ENCODE data around the gene KCNG2.

KCNG2 gene

DNA sequence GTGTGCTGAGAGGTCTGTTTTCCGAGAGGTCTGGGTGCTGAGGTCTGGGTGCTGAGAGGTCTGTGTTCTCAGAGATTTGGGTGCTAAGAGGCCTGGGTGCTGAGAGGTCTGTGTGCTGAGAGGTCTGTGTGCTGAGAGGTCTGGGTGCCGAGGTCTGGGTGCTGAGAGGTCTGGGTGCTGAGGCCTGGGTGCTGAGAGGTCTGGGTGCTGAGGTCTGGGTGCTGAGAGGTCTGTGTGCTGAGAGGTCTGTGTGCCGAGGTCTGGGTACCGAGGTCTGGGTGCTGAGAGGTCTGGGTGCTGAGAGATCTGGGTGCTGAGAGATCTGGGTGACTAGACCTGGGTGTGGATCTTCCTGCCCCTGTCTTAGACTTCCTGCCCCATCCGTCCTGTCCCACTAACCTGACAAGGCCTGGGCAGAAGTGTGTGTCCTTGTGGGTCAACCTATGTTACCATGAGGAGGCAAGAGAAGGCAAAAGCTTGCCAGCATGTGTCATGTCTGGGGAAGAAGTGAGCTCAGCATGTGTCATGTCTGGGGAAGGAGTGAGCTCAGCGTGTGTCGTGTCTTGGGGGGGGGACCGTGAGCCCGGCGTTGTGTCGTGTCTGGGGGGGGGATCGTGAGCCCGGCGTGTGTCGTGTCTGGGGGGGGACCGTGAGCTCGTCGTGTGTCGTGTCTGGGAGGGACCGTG lies 69.3 kb downstream of the KCNG2 start:
- H3K79me2 ChIP-seq (ENCODE audit: insufficient read depth, low read length), result no peaks in the 10 kb centered on the region
- TF ChIP-seq, protein P1, sequence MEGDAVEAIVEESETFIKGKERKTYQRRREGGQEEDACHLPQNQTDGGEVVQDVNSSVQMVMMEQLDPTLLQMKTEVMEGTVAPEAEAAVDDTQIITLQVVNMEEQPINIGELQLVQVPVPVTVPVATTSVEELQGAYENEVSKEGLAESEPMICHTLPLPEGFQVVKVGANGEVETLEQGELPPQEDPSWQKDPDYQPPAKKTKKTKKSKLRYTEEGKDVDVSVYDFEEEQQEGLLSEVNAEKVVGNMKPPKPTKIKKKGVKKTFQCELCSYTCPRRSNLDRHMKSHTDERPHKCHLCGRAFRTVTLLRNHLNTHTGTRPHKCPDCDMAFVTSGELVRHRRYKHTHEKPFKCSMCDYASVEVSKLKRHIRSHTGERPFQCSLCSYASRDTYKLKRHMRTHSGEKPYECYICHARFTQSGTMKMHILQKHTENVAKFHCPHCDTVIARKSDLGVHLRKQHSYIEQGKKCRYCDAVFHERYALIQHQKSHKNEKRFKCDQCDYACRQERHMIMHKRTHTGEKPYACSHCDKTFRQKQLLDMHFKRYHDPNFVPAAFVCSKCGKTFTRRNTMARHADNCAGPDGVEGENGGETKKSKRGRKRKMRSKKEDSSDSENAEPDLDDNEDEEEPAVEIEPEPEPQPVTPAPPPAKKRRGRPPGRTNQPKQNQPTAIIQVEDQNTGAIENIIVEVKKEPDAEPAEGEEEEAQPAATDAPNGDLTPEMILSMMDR (IDR thresholded peaks at IDR 0.05; ENCODE audit: low read length), result no peak
- peaks cover 5% of the 10 kb centered on the region; the same call in 1 of the 2 replicates for H3K27me3 ChIP-seq (ENCODE audit: insufficient read depth, low read length)
- no peaks in the 10 kb centered on the region for H3K4me1 ChIP-seq (ENCODE audit: insufficient read depth, low read length, severe bottlenecking)
- H3F3A ChIP-seq (ENCODE audit: insufficient read depth, low read length), result no peaks in the 10 kb centered on the region
- H3K36me3 ChIP-seq (ENCODE audit: insufficient read depth, low read length), result no peaks in the 10 kb centered on the region
- H3K4me2 ChIP-seq (ENCODE audit: low read length), result no peak overlapping the region
- H3K9me2 ChIP-seq (ENCODE audit: low read depth, low read length), result no peaks in the 10 kb centered on the region
- no peak overlapping the region for H3K27ac ChIP-seq (ENCODE audit: low read depth, low read length, poor library complexity, severe bottlenecking)
- no peak overlapping the region for H3K9ac ChIP-seq (ENCODE audit: low read length)
- H3K9me3 ChIP-seq (ENCODE audit: low read length), result peaks cover 6% of the 10 kb centered on the region; the same call in 1 of the 2 replicates
- no peak overlapping the region for H3K4me3 ChIP-seq (ENCODE audit: low read depth, low read length, poor library complexity, severe bottlenecking)
- H2AFZ ChIP-seq (ENCODE audit: low read length), result no peak overlapping the region
- no peaks in the 10 kb centered on the region for H4K20me1 ChIP-seq (ENCODE audit: insufficient read depth, low read length)

- H3K9me3 ChIP-seq (ENCODE audit: low read length), result no peaks in the 10 kb centered on the region; the same call in 1 of the 2 replicates
- TF ChIP-seq, protein P1 (IDR thresholded peaks at IDR 0.05; ENCODE audit: low read length), result no peak
- no peak for TF ChIP-seq EZH2 (IDR thresholded peaks at IDR 0.05; ENCODE audit: borderline replicate concordance, low read length)
- H3K4me2 ChIP-seq (ENCODE audit: low read length), result no peak overlapping the region
- H3K4me1 ChIP-seq (ENCODE audit: insufficient read depth, low read length, severe bottlenecking), result no peaks in the 10 kb centered on the region
- no peak overlapping the region for H2AFZ ChIP-seq (ENCODE audit: low read length)
- peaks cover 5% of the 10 kb centered on the region; the same call in 1 of the 2 replicates for H3K27me3 ChIP-seq (ENCODE audit: insufficient read depth, low read length)
- H3F3A ChIP-seq (ENCODE audit: insufficient read depth, low read length), result no peaks in the 10 kb centered on the region
- H3K9me2 ChIP-seq (ENCODE audit: low read depth, low read length), result no peaks in the 10 kb centered on the region
- H3K79me2 ChIP-seq (ENCODE audit: insufficient read depth, low read length), result no peaks in the 10 kb centered on the region
- H4K20me1 ChIP-seq (ENCODE audit: insufficient read depth, low read length), result no peaks in the 10 kb centered on the region
- no peak overlapping the region for H3K9ac ChIP-seq (ENCODE audit: low read length)
- H3K36me3 ChIP-seq (ENCODE audit: insufficient read depth, low read length), result no peaks in the 10 kb centered on the region
- no peak overlapping the region for H3K4me3 ChIP-seq (ENCODE audit: low read depth, low read length, poor library complexity, severe bottlenecking)
- no peak overlapping the region for H3K27ac ChIP-seq (ENCODE audit: low read depth, low read length, poor library complexity, severe bottlenecking)
These were observed 69.9 kb downstream of the KCNG2 start for GRCh38 chr18:79867666-79868065.

DNA sequence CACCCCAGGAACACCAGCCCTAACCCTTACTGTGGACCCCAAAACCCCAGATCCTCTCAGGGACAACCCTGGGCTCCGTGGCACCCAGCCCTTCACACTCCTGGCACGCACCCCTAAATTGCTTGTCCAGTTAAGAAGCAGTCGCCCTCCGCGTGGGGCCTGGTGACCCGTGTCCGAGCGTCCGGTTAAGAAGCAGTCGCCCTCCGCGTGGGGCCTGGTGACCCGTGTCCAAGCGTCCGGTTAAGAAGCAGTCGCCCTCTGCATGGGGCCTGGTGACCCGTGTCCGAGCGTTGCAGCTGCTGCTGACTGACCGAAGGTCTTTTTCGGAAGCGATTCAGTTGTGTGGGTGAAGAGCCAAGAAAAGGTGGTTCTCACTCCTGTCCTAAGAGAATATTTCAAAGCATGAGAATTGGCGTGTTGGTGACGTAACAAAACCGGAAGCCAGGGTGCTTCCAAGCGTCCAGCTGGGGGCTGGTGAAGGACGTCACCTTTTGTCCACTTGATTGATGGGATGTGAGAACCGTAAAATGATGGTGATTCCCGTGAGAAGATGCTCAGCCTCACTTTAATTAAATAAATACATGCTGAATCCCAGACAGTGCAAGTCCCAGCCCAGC lies 70.5 kb downstream of the KCNG2 start:
- 0 out of 2 replicates have a peak, but pooled peaks cover 5% of the 10 kb centered on the region for H3K27me3 ChIP-seq (ENCODE audit: insufficient read depth, low read length)
- no peaks in the 10 kb centered on the region for H3F3A ChIP-seq (ENCODE audit: insufficient read depth, low read length)
- no peak for TF ChIP-seq EZH2 (IDR thresholded peaks at IDR 0.05; ENCODE audit: borderline replicate concordance, low read length)
- TF ChIP-seq, protein P1 (IDR thresholded peaks at IDR 0.05; ENCODE audit: low read length), result no peak
- H3K36me3 ChIP-seq (ENCODE audit: insufficient read depth, low read length), result no peaks in the 10 kb centered on the region
- H3K4me3 ChIP-seq (ENCODE audit: low read depth, low read length, poor library complexity, severe bottlenecking), result no peak overlapping the region
- H3K79me2 ChIP-seq (ENCODE audit: insufficient read depth, low read length), result no peaks in the 10 kb centered on the region
- H3K9me3 ChIP-seq (ENCODE audit: low read length), result no peaks in the 10 kb centered on the region
- no peak overlapping the region for H3K4me2 ChIP-seq (ENCODE audit: low read length)
- no peaks in the 10 kb centered on the region for H3K9me2 ChIP-seq (ENCODE audit: low read depth, low read length)
- no peak overlapping the region for H2AFZ ChIP-seq (ENCODE audit: low read length)
- H4K20me1 ChIP-seq (ENCODE audit: insufficient read depth, low read length), result no peaks in the 10 kb centered on the region
- no peaks in the 10 kb centered on the region for H3K4me1 ChIP-seq (ENCODE audit: insufficient read depth, low read length, severe bottlenecking)
- no peak overlapping the region for H3K9ac ChIP-seq (ENCODE audit: low read length)
- H3K27ac ChIP-seq (ENCODE audit: low read depth, low read length, poor library complexity, severe bottlenecking), result no peak overlapping the region
